HCT116 (cell line): Measurements from ENCODE around the gene PEMT. TPM values are rescaled to one million over a fixed set of nuclear protein-coding genes. Genes with fewer than 3 reads are reported as not detected.

Source experiments
- ATAC-seq: fragments of 200-7000 bp; cut with Tn5 transposase; 2 replicates; pipeline ENCODE4 v1.9.1; 2020; ENCODE audit warnings: mild to moderate bottlenecking, moderate library complexity
- BruUV-seq: library from RNA; stranded (reverse); fragments of 400-500 nt; replicated peaks from 2 replicates; lab custom pipeline; 2021; lab: Mats Ljungman, UMichigan
- CTCF ChIA-PET: fragments of 300-600 bp; sonication (Branson Sonifier 250); formaldehyde crosslinking; loops from one replicate; lab custom pipeline; 2021; ENCODE audit warnings: antibody characterized with exemption; lab: Charles Lee
- POLR2A ChIA-PET: fragments of 300-600, 350-600 bp; sonication (Branson Sonifier 250); formaldehyde crosslinking; loops from one replicate; lab custom pipeline; 2021; ENCODE audit warnings: antibody characterized with exemption; lab: Charles Lee
- RAD21 ChIA-PET, 2 experiments: fragments of 300-600 bp; sonication (Branson Sonifier 250); formaldehyde crosslinking; loops; one replicate each; lab custom pipeline; 2023; ENCODE audit warnings: low total read pairs in 2 of 2; ENCODE audit not compliant: uncharacterized antibody in 2 of 2, unreplicated experiment in 2 of 2, low non-redundant PET in 1 of 2; lab: Charles Lee
- DNase-seq: peaks from one replicate; pipeline ENCODE4 v3.0.0-alpha.2; 2010; ENCODE audit warnings: low read depth, low spot score
- H2AFZ ChIP-seq: fragments of 200-600 bp; shearing (Covaris generic), sonication (generic); 2 replicates; pipeline ENCODE4 v1.6.1; 2017; ENCODE audit warnings: low read depth, mixed run types, mixed read lengths, antibody characterized with exemption, low read length; ENCODE audit not compliant: poor library complexity, severe bottlenecking
- H3K27ac ChIP-seq: 2 replicates; pipeline ENCODE4 v1.5.1; 2012; ENCODE audit warnings: low read depth, low read length
- H3K27me3 ChIP-seq: fragments of 200-600 bp; sonication (generic); 2 replicates; pipeline ENCODE4 v1.6.1; 2016; ENCODE audit warnings: mixed run types, low read length, mixed read lengths; ENCODE audit not compliant: insufficient read depth
- H3K36me3 ChIP-seq, 2 experiments: fragments of 200-500 bp in 1 of 2; fragments of 200-600 bp in 1 of 2; sonication (Bioruptor generic) in 1 of 2; sonication (generic) in 1 of 2; 2 replicates each; pipeline versions ENCODE4 v1.5.1 to v1.6.1; 2014 to 2016; ENCODE audit warnings: low read length in 2 of 2, inconsistent platforms in 1 of 2, mixed read lengths in 1 of 2, mixed run types in 1 of 2; ENCODE audit not compliant: insufficient read depth in 2 of 2, control insufficient read depth in 1 of 2
- H3K4me1 ChIP-seq, 2 experiments: fragments of 200-600 bp in 1 of 2; sonication (generic) in 1 of 2; 2 replicates each; pipeline versions ENCODE4 v1.5.1 to v1.6.1; 2012 to 2017; ENCODE audit warnings: low read length in 2 of 2, inconsistent platforms in 1 of 2, mild to moderate bottlenecking in 1 of 2, mixed read lengths in 1 of 2, mixed run types in 1 of 2, moderate library complexity in 1 of 2; ENCODE audit not compliant: insufficient read depth in 2 of 2, control insufficient read depth in 1 of 2
- H3K4me2 ChIP-seq: fragments of 200-600 bp; sonication (generic); 2 replicates; pipeline ENCODE4 v1.6.1; 2017; ENCODE audit warnings: mixed run types, low read length, mixed read lengths
- H3K4me3 ChIP-seq, 2 experiments: fragments of 200-600 bp in 1 of 2; sonication (generic) in 1 of 2; replicated peaks in 1 of 2; 2 replicates each; pipeline ENCODE4 v1.5.1; 2011 to 2016; ENCODE audit warnings: low read length in 2 of 2, control low read depth in 1 of 2, low read depth in 1 of 2, mild to moderate bottlenecking in 1 of 2, mixed read lengths in 1 of 2, mixed run types in 1 of 2
- H3K79me2 ChIP-seq: fragments of 200-600 bp; sonication (generic); 2 replicates; pipeline ENCODE4 v1.6.1; 2017; ENCODE audit warnings: mild to moderate bottlenecking, mixed run types, low read length, moderate library complexity, mixed read lengths; ENCODE audit not compliant: insufficient read depth
- H3K9ac ChIP-seq: fragments of 200-600 bp; sonication (generic); 2 replicates; pipeline ENCODE4 v1.6.1; 2016; ENCODE audit warnings: low read length, mixed read lengths
- H3K9me2 ChIP-seq: fragments of 200-600 bp; sonication (generic), shearing (Covaris generic); 2 replicates; pipeline ENCODE4 v1.6.1; 2017; ENCODE audit warnings: mixed run types, mild to moderate bottlenecking, moderate library complexity; ENCODE audit not compliant: insufficient read depth
- H3K9me3 ChIP-seq, 2 experiments: fragments of 200-500 bp in 1 of 2; fragments of 200-600 bp in 1 of 2; sonication (Bioruptor generic) in 1 of 2; sonication (generic) in 1 of 2; 2 replicates each; pipeline ENCODE4 v1.6.1; 2014 to 2017; ENCODE audit warnings: low read length in 2 of 2, mixed read lengths in 2 of 2, inconsistent platforms in 1 of 2, low read depth in 1 of 2, mild to moderate bottlenecking in 1 of 2, mixed run types in 1 of 2, moderate library complexity in 1 of 2; ENCODE audit not compliant: control insufficient read depth in 1 of 2, insufficient read depth in 1 of 2
- H4K20me1 ChIP-seq: fragments of 200-600 bp; sonication (generic), shearing (Covaris generic); 2 replicates; pipeline ENCODE4 v1.6.1; 2017; ENCODE audit warnings: mixed run types, mild to moderate bottlenecking, moderate library complexity; ENCODE audit not compliant: insufficient read depth
- CBX3 ChIP-seq: IDR thresholded peaks from 2 replicates; pipeline ENCODE4 v1.6.1; 2012; ENCODE audit warnings: low read depth
- FOSL1 ChIP-seq: IDR thresholded peaks from 2 replicates; pipeline ENCODE4 v1.6.1; 2012; ENCODE audit warnings: low read depth
- POLR2A ChIP-seq: IDR thresholded peaks from 2 replicates; pipeline ENCODE4 v1.7.0; 2011; ENCODE audit warnings: borderline replicate concordance; ENCODE audit not compliant: insufficient read depth, insufficient read length; ENCODE audit errors: extremely low read depth
- POLR2AphosphoS5 ChIP-seq: IDR thresholded peaks from 2 replicates; pipeline ENCODE4 v1.6.1; 2011; ENCODE audit warnings: mild to moderate bottlenecking, low read depth, low read length, moderate library complexity
- SIN3A ChIP-seq: IDR thresholded peaks from 2 replicates; pipeline ENCODE4 v1.6.1; 2012; ENCODE audit warnings: low read depth
- YY1 ChIP-seq: IDR thresholded peaks from 2 replicates; pipeline ENCODE4 v1.6.1; 2011; ENCODE audit warnings: low read length, low read depth, moderate library complexity, mild to moderate bottlenecking; ENCODE audit not compliant: insufficient replicate concordance; ENCODE audit errors: extremely low read depth
- ZFX ChIP-seq: fragments of 450-650 bp; IDR thresholded peaks from 2 replicates; pipeline ENCODE4 v1.6.1; 2017
- ZNF274 ChIP-seq: fragments of 200-500 bp; sonication (Bioruptor generic); IDR thresholded peaks from 2 replicates; pipeline ENCODE4 v1.6.1; 2014; ENCODE audit warnings: mild to moderate bottlenecking, low read depth, low read length, inconsistent platforms
- intact Hi-C: fragments of 100-400 bp; cut with micrococcal nuclease; formaldehyde crosslinking; loops from 2 replicates; pipeline ENCODE4 v1.10.0; 2022
- total RNA-seq: library from RNA; stranded (reverse); gene quantifications from one replicate; pipeline ENCODE4 v1.2.1, GENCODE V29; 2021; ENCODE audit not compliant: unreplicated experiment
- TF ChIP-seq, protein P1 (sequence below): IDR thresholded peaks from 2 replicates; pipeline ENCODE4 v1.6.1; 2012
- TF ChIP-seq, protein P2 (sequence below): IDR thresholded peaks from 2 replicates; pipeline ENCODE4 v1.6.1; 2012
- TF ChIP-seq, protein P3 (sequence below): IDR thresholded peaks from 2 replicates; pipeline ENCODE4 v1.6.1; 2012; ENCODE audit warnings: low read depth
- TF ChIP-seq, protein P4 (sequence below), 3 experiments: fragments of 200-600 bp in 1 of 3; sonication (generic) in 1 of 3; IDR thresholded peaks in 2 of 3; conservative IDR thresholded peaks in 1 of 3; 2 replicates each; pipeline ENCODE4 v1.5.1; 2012 to 2017; ENCODE audit warnings: low read depth in 2 of 3, low read length in 2 of 3, antibody characterized with exemption in 1 of 3, borderline replicate concordance in 1 of 3, control low read depth in 1 of 3, mild to moderate bottlenecking in 1 of 3, mixed read lengths in 1 of 3, mixed run types in 1 of 3, moderate library complexity in 1 of 3; ENCODE audit not compliant: insufficient read depth in 1 of 3

The PEMT gene
- total RNA-seq, 1 experiment from 2014 or later = 52.1 TPM

GRCh38 chr17:17479209-17479608, 112.3 kb downstream of the PEMT start:
- Histone ChIP-seq H2AFZ (no peak overlapping the region), H3K9me2 (no peaks in the 10 kb centered on the region), H4K20me1 (peaks cover 3% of the 10 kb centered on the region; the same call in 1 of the 2 replicates), H3K36me3 (0 out of 4 replicates have a peak, but pooled peaks cover 0 to 2% of the 10 kb centered on the region in 2 experiments), H3K4me2 (no peak overlapping the region), H3K4me1 (peaks cover 6 to 13% of the 10 kb centered on the region in 2 experiments), H3K9ac (no peak overlapping the region), H3K4me3 (no peak overlapping the region), H3K9me3 (no peaks in the 10 kb centered on the region), H3K79me2 (peaks cover 73% of the 10 kb centered on the region), H3K27me3 (no peaks in the 10 kb centered on the region), H3K27ac (no peak overlapping the region)
- ATAC-seq (no peak), DNase-seq (no peak)
- no TSS peak for BruUV-seq
- RAD21 ChIA-PET = no interaction called here
- intact Hi-C loops = no loop called here
- POLR2A ChIA-PET = no interaction called here
- CTCF ChIA-PET = interaction anchor here (1.2 kb wide), 1 partner anchor 18 kb away, joined by 4 read pairs; no protein-coding TSS in a partner anchor
- TF ChIP-seq FOSL1 = no peak
- TF ChIP-seq, protein P1, sequence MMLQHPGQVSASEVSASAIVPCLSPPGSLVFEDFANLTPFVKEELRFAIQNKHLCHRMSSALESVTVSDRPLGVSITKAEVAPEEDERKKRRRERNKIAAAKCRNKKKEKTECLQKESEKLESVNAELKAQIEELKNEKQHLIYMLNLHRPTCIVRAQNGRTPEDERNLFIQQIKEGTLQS = no peak
- TF ChIP-seq YY1 = no peak
- TF ChIP-seq POLR2AphosphoS5 = no peak

DNA sequence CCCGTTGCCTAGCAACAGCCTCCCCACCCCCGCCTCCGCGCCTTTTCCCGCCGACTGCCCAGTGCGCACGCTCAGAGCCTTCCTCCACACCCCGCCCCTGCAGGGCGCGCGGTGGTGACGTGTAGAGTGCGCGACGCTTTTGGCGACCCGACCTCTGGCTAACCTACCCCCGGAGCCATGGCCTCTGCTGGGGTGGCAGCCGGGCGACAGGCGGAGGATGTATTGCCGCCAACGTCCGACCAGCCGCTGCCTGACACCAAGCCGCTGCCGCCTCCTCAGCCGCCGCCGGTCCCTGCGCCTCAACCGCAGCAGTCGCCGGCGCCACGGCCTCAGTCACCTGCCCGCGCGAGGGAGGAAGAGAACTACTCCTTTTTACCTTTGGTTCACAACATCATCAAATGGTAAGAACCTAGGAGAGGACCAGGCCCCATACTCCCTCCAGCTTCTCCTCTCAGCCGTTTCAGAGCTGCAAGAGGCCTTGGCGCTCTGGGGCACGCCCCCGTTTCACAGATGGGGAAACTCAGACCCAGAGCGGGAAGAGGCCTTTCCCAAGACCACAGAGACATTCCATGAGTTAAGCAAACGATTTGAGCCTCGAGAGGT, 114.5 kb downstream of the PEMT start, which contains the start of gene MED9:
MED9 (plus strand) TSS at position 136 of the 603 bp plus-strand sequence; CDS start at position 178, 42 bp downstream.
- Histone ChIP-seq H3K27me3 (peaks cover 15% of the 10 kb centered on the region), H3K9ac (peak within 1 kb of the TSS; percentile 99), H3K27ac (peak within 1 kb of the TSS; percentile 74), H3K4me3 (peak within 1 kb of the TSS; percentile 90 to 93), H3K9me3 (no peaks in the 10 kb centered on the region), H3K4me2 (peak within 1 kb of the TSS; percentile 82), H3K9me2 (no peaks in the 10 kb centered on the region), H3K4me1 (peaks cover 6 to 11% of the 10 kb centered on the region in 2 experiments; a peak in 3 of 4 replicates), H3K36me3 (no peaks in the 10 kb centered on the region), H3K79me2 (peaks cover 52% of the 10 kb centered on the region), H4K20me1 (peaks cover 3% of the 10 kb centered on the region; the same call in 1 of the 2 replicates), H2AFZ (no peak within 1 kb of the TSS)
- BruUV-seq = TSS peak; percentile 65
- intact Hi-C loops = no loop called here
- ChIA-PET POLR2A (no interaction called here), RAD21 (no interaction called here), CTCF (no interaction called here)
- DNase-seq (peak; percentile 78), ATAC-seq (peak; percentile 97)
- TF ChIP-seq, protein P2, sequence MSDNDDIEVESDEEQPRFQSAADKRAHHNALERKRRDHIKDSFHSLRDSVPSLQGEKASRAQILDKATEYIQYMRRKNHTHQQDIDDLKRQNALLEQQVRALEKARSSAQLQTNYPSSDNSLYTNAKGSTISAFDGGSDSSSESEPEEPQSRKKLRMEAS = peak; percentile 74; the same call in 1 of the 2 replicates
- TF ChIP-seq, protein P3, sequence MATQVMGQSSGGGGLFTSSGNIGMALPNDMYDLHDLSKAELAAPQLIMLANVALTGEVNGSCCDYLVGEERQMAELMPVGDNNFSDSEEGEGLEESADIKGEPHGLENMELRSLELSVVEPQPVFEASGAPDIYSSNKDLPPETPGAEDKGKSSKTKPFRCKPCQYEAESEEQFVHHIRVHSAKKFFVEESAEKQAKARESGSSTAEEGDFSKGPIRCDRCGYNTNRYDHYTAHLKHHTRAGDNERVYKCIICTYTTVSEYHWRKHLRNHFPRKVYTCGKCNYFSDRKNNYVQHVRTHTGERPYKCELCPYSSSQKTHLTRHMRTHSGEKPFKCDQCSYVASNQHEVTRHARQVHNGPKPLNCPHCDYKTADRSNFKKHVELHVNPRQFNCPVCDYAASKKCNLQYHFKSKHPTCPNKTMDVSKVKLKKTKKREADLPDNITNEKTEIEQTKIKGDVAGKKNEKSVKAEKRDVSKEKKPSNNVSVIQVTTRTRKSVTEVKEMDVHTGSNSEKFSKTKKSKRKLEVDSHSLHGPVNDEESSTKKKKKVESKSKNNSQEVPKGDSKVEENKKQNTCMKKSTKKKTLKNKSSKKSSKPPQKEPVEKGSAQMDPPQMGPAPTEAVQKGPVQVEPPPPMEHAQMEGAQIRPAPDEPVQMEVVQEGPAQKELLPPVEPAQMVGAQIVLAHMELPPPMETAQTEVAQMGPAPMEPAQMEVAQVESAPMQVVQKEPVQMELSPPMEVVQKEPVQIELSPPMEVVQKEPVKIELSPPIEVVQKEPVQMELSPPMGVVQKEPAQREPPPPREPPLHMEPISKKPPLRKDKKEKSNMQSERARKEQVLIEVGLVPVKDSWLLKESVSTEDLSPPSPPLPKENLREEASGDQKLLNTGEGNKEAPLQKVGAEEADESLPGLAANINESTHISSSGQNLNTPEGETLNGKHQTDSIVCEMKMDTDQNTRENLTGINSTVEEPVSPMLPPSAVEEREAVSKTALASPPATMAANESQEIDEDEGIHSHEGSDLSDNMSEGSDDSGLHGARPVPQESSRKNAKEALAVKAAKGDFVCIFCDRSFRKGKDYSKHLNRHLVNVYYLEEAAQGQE = no peak
- TF ChIP-seq POLR2A (no peak), CBX3 (0 out of 2 replicates have a peak, but pooled peaks have one; percentile 44), ZNF274 (no peak), SIN3A (peak; percentile 67), POLR2AphosphoS5 (peak; percentile 81), ZFX (peak; percentile 86)
- TF ChIP-seq, protein P1 = no peak
- TF ChIP-seq, protein P4, sequence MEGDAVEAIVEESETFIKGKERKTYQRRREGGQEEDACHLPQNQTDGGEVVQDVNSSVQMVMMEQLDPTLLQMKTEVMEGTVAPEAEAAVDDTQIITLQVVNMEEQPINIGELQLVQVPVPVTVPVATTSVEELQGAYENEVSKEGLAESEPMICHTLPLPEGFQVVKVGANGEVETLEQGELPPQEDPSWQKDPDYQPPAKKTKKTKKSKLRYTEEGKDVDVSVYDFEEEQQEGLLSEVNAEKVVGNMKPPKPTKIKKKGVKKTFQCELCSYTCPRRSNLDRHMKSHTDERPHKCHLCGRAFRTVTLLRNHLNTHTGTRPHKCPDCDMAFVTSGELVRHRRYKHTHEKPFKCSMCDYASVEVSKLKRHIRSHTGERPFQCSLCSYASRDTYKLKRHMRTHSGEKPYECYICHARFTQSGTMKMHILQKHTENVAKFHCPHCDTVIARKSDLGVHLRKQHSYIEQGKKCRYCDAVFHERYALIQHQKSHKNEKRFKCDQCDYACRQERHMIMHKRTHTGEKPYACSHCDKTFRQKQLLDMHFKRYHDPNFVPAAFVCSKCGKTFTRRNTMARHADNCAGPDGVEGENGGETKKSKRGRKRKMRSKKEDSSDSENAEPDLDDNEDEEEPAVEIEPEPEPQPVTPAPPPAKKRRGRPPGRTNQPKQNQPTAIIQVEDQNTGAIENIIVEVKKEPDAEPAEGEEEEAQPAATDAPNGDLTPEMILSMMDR (IDR thresholded peaks at IDR 0.05 in 2 of 3, conservative IDR thresholded peaks at IDR 0.05 in 1 of 3; ENCODE audit: borderline replicate concordance in 1 of 3, insufficient read depth in 1 of 3, low read depth in 2 of 3, low read length in 2 of 3) = no peak
